Measurements from ENCODE around the gene PLEKHB2. TPM values are rescaled to one million over a fixed set of nuclear protein-coding genes. Genes with fewer than 3 reads are reported as not detected.
"Not testable (repeated sequence)": the region's sequence is repeated elsewhere in the genome, so short reads cannot be mapped to it uniquely, and the experiment has no call there.

Gene PLEKHB2
- total RNA-seq, 1 donor from 2014 or later, result 33.6 TPM

DNA sequence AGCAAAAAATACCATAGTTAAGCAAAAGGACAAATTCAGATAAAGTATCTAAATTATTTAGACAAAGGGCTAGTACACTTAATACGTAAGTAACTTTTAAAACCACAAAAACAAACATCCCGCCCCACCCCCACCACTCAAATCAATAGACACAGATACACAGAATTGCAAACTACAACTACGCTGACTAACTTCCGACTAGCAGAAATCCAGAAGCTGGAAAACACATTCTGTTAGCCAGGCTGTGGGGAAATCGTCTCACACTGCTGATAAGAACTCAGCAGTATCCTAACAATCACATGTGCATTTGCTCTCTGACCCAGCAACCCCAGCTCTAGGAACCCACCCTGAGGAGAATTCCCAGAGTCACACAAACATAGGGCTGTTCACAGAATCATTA is 28.4 kb upstream of the PLEKHB2 start:
- no peak for DNase-seq
- H3K4me1 Mint-ChIP-seq, result peaks cover 3% of the 10 kb centered on the region
- ChIA-PET POLR2A (no interaction called here), CTCF (no interaction called here)
- intact Hi-C loops (cut with micrococcal nuclease), result no loop called here
- no peak overlapping the region for H3K4me3 Mint-ChIP-seq
- no peaks in the 10 kb centered on the region for H3K9me3 Mint-ChIP-seq
- TF ChIP-seq, protein P1, sequence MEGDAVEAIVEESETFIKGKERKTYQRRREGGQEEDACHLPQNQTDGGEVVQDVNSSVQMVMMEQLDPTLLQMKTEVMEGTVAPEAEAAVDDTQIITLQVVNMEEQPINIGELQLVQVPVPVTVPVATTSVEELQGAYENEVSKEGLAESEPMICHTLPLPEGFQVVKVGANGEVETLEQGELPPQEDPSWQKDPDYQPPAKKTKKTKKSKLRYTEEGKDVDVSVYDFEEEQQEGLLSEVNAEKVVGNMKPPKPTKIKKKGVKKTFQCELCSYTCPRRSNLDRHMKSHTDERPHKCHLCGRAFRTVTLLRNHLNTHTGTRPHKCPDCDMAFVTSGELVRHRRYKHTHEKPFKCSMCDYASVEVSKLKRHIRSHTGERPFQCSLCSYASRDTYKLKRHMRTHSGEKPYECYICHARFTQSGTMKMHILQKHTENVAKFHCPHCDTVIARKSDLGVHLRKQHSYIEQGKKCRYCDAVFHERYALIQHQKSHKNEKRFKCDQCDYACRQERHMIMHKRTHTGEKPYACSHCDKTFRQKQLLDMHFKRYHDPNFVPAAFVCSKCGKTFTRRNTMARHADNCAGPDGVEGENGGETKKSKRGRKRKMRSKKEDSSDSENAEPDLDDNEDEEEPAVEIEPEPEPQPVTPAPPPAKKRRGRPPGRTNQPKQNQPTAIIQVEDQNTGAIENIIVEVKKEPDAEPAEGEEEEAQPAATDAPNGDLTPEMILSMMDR (IDR thresholded peaks at IDR 0.05), result no peak
- no peaks in the 10 kb centered on the region for H3K27me3 Mint-ChIP-seq
- H3K36me3 Mint-ChIP-seq (ENCODE audit: low read depth), result peaks cover 84% of the 10 kb centered on the region
- no peak for ATAC-seq (ENCODE audit: low read depth)
- H3K27ac Mint-ChIP-seq, result no peak overlapping the region

DNA sequence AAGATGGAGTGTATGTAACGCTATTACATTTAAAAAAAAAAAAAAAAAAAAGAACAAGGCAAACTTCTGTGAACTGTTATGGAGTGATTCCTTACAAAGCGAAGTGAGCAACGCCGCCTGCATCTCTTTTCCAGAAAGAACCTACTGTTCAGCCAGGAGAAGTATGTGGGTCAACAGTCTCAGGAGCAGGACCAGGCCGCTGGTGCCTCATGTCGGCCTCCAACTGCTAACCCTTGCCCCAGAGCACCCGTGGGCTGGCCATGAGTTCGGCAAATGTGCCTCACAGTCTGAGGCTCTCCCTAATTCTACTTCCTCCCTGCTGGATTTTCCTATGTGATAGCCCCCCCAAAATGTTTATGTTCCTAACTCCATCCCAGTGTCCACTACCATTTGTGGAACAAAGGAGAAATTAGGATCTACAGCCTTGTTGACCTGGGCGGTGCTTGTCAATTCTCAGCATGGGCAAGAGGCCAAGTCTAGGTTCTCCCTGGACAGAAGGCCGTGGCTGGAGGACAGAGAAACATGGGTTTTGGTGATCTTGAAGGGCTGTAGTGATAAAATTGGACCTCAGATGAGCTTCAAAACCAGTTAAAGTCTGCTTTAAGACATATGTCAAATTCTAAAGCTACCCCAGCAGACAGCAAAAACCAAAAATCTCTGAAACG is 27.8 kb upstream of the PLEKHB2 start:
- ChIA-PET CTCF (no interaction called here), POLR2A (no interaction called here)
- ATAC-seq (ENCODE audit: low read depth) (no peak), DNase-seq (no peak)
- H3K36me3 Mint-ChIP-seq (ENCODE audit: low read depth), result peaks cover 85% of the 10 kb centered on the region
- no peaks in the 10 kb centered on the region for H3K27me3 Mint-ChIP-seq
- no peak overlapping the region for H3K4me3 Mint-ChIP-seq
- no peaks in the 10 kb centered on the region for H3K9me3 Mint-ChIP-seq
- intact Hi-C loops (cut with micrococcal nuclease), result no loop called here
- H3K27ac Mint-ChIP-seq, result no peak overlapping the region
- peaks cover 3% of the 10 kb centered on the region for H3K4me1 Mint-ChIP-seq
- TF ChIP-seq, protein P1 (IDR thresholded peaks at IDR 0.05), result no peak

DNA sequence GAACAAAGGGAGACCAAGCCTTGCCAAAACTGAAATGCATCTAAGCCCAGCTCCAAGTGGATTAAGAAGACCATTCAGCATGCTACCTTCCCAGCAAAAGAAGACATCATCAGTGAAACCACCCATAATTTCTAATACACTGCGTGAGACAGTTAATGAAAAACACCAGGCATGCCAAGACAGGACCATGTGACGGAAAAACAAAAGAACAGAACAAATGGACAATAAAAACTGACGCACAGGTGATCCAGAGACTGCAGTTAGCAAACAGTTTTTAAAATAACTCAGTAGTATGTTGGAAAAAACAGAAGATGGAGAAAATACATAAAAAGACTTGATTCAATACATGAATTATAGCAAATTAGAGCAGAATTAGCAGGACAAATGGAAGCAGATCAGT is 27.2 kb upstream of the PLEKHB2 start:
- Mint-ChIP-seq H3K36me3 (ENCODE audit: low read depth) (peaks cover 86% of the 10 kb centered on the region), H3K9me3 (no peaks in the 10 kb centered on the region)

DNA sequence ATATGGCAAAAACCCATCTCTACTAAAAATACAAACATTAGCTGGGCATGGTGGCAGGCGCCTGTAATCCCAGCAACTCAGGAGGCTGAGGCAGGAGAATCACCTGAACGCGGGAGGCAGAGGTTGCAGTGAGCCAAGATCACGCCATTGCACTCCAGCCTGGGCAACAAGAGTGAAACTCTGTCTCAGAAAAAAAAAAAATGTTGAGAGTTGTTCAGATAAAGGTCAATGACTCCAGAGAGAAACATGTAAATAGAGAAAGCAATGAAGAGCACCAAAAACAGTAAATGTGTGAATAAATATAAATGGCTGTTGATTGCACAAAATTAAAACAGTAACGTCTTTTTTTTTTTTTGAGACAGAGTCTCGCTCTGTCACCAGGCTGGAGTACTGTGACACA is 25.2 kb upstream of the PLEKHB2 start:
- H3K4me1 Mint-ChIP-seq; ATAC-seq (ENCODE audit: low read depth); POLR2A ChIA-PET; DNase-seq; H3K27ac Mint-ChIP-seq; H3K4me3 Mint-ChIP-seq; CTCF ChIA-PET; H3K27me3 Mint-ChIP-seq; intact Hi-C loops (cut with micrococcal nuclease); H3K9me3 Mint-ChIP-seq: not testable (repeated sequence)
- peaks cover 79% of the 10 kb centered on the region for H3K36me3 Mint-ChIP-seq (ENCODE audit: low read depth)

More for the DNA sequence above, 27.2 kb upstream of the PLEKHB2 start:
- DNase-seq, result no peak
- TF ChIP-seq, protein P1 (IDR thresholded peaks at IDR 0.05), result no peak
- ATAC-seq (ENCODE audit: low read depth), result no peak
- H3K27ac Mint-ChIP-seq, result no peak overlapping the region
- intact Hi-C loops (cut with micrococcal nuclease), result no loop called here
- CTCF ChIA-PET, result no interaction called here
- H3K4me1 Mint-ChIP-seq, result peaks cover 3% of the 10 kb centered on the region
- no peaks in the 10 kb centered on the region for H3K27me3 Mint-ChIP-seq
- no peak overlapping the region for H3K4me3 Mint-ChIP-seq
- POLR2A ChIA-PET, result no interaction called here

DNA sequence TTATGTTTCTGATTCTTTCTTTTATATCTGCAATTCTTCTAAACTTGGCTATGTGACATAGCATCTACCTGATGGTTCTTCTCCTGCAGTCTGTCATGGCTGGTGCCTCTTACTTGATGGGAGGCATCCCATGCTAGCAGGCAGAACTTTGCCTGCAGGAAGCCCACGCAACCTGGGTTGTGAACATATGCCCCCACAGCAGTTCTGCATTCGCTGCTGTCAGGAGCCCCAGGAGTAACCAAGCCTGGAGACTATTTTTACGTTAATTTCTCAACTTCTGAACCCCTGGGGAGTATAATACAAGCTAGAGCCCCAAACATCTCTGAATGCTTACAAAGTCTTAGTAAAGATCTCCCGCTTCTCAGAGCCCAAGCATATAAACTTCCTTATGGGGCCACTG is 23.9 kb upstream of the PLEKHB2 start:
- no peak overlapping the region for H3K27ac Mint-ChIP-seq
- intact Hi-C loops (cut with micrococcal nuclease), result no loop called here
- TF ChIP-seq, protein P1 (IDR thresholded peaks at IDR 0.05), result no peak
- H3K4me3 Mint-ChIP-seq, result no peak overlapping the region
- peaks cover 13% of the 10 kb centered on the region for H3K4me1 Mint-ChIP-seq
- ATAC-seq (ENCODE audit: low read depth) (no peak), DNase-seq (no peak)
- ChIA-PET POLR2A (no interaction called here), CTCF (no interaction called here)
- H3K36me3 Mint-ChIP-seq (ENCODE audit: low read depth), result peaks cover 79% of the 10 kb centered on the region
- no peaks in the 10 kb centered on the region for H3K27me3 Mint-ChIP-seq
- no peaks in the 10 kb centered on the region for H3K9me3 Mint-ChIP-seq

DNA sequence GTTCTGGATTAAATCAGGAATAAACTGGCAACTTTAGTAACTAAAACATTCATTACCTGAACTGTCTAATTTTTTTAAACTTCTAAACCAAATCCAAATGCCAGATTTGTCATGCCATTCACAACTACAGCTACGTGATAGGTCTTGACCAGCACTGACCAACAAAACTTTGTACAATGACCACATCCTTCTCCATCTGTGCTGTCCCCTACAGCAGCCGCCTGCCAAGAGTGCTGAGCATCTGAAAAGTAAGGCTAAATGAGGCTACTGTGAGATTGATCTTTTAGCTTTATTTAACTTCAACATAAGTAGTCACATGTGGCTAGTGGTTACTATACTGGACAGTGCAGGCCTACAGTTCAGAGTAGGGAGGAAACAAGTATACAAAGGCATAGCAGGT is 19.5 kb upstream of the PLEKHB2 start:
- intact Hi-C loops (cut with micrococcal nuclease), result no loop called here
- Mint-ChIP-seq H3K4me1 (peaks cover 18% of the 10 kb centered on the region), H3K36me3 (ENCODE audit: low read depth) (peaks cover 71% of the 10 kb centered on the region), H3K9me3 (no peaks in the 10 kb centered on the region), H3K4me3 (no peak overlapping the region), H3K27ac (no peak overlapping the region), H3K27me3 (no peaks in the 10 kb centered on the region)
- ChIA-PET POLR2A (no interaction called here), CTCF (no interaction called here)
- DNase-seq (no peak), ATAC-seq (ENCODE audit: low read depth) (no peak)
- TF ChIP-seq, protein P1 (IDR thresholded peaks at IDR 0.05), result no peak
